HepG2 (cell line): Measurements from ENCODE around the gene AGER. TPM values are rescaled to one million over a fixed set of nuclear protein-coding genes. Genes with fewer than 3 reads are reported as not detected.

Experiments
- ARID4A ChIP-seq: sonication (generic); formaldehyde crosslinking; IDR thresholded peaks from 2 replicates; pipeline ENCODE4 v1.5.0; 2020; ENCODE audit warnings: mild to moderate bottlenecking, missing genetic modification reagents, borderline replicate concordance
- CEBPG ChIP-seq: IDR thresholded peaks from 2 replicates; pipeline ENCODE4 v1.6.1; 2016
- HDAC2 ChIP-seq: sonication (generic); formaldehyde crosslinking; IDR thresholded peaks from 2 replicates; pipeline ENCODE4 v1.4.0; 2020; ENCODE audit warnings: missing genetic modification reagents
- HNRNPLL ChIP-seq: fragments of 200-400 bp; formaldehyde crosslinking; IDR thresholded peaks from 2 replicates; pipeline ENCODE4 v1.6.1; 2017; ENCODE audit warnings: mild to moderate bottlenecking, low read depth, low read length; ENCODE audit not compliant: poor library complexity, severe bottlenecking
- SNAPC4 ChIP-seq: sonication (generic); formaldehyde crosslinking; IDR thresholded peaks from 2 replicates; pipeline ENCODE4 v1.4.0; 2020; ENCODE audit warnings: mild to moderate bottlenecking, missing genetic modification reagents
- ZBTB38 ChIP-seq: sonication (generic); formaldehyde crosslinking; IDR thresholded peaks from 2 replicates; pipeline ENCODE4 v1.5.1; 2020; ENCODE audit warnings: mild to moderate bottlenecking, missing genetic modification reagents
- ZNF138 ChIP-seq: sonication (generic); formaldehyde crosslinking; IDR thresholded peaks from 2 replicates; pipeline ENCODE4 v1.5.0; 2020; ENCODE audit warnings: mild to moderate bottlenecking, low read depth, missing genetic modification reagents
- ZNF430 ChIP-seq: sonication (generic); formaldehyde crosslinking; IDR thresholded peaks from 2 replicates; pipeline ENCODE4 v1.9.0; 2021; ENCODE audit warnings: mild to moderate bottlenecking, missing genetic modification reagents
- polyA plus RNA-seq, 8 experiments: library from polyadenylated mRNA; depleted of rRNA in 3 of 8; stranded (reverse) in 7 of 8; unstranded in 1 of 8; fragments of >200 nt; fragmentation: Illumina TruSeq in 4 of 8; extraction: Trizol in 4 of 8; gene quantifications; 2 replicates each; pipeline versions ENCODE4 v1.2.1 to v1.2.3, GENCODE V29; 2011 to 2016; ENCODE audit warnings: low read depth in 4 of 8, missing spikeins in 1 of 8, mixed read lengths in 1 of 8; ENCODE audit not compliant: insufficient read depth in 1 of 8
- total RNA-seq, 5 experiments: library from RNA; depleted of rRNA; stranded (reverse); fragments of >200 nt; fragmentation: Illumina TruSeq; extraction: Trizol; gene quantifications; 2 replicates each; pipeline ENCODE4 v1.2.3, GENCODE V29; 2016; ENCODE audit warnings: low read depth in 1 of 5
- TF ChIP-seq, protein P1 (sequence below), 2 experiments: IDR thresholded peaks; 2 replicates each; pipeline ENCODE4 v1.6.1; 2011 to 2012; ENCODE audit warnings: low read length in 2 of 2, borderline replicate concordance in 1 of 2, low read depth in 1 of 2, mild to moderate bottlenecking in 1 of 2, moderate library complexity in 1 of 2
- TF ChIP-seq, protein P2 (sequence below): IDR thresholded peaks from 2 replicates; pipeline ENCODE4 v1.6.1; 2016; ENCODE audit warnings: missing genetic modification reagents, missing compliant biosample characterization
- TF ChIP-seq, protein P3 (sequence below): sonication (generic); formaldehyde crosslinking; IDR thresholded peaks from 2 replicates; pipeline ENCODE4 v1.8.1; 2023; ENCODE audit warnings: mild to moderate bottlenecking, missing genetic modification reagents

AGER gene
- total and polyA plus RNA-seq, 2 of the 13 experiments (the other 11 are each of a cell fraction or from before 2014, with no cell fraction given) = 1.9 to 5.1 TPM

DNA sequence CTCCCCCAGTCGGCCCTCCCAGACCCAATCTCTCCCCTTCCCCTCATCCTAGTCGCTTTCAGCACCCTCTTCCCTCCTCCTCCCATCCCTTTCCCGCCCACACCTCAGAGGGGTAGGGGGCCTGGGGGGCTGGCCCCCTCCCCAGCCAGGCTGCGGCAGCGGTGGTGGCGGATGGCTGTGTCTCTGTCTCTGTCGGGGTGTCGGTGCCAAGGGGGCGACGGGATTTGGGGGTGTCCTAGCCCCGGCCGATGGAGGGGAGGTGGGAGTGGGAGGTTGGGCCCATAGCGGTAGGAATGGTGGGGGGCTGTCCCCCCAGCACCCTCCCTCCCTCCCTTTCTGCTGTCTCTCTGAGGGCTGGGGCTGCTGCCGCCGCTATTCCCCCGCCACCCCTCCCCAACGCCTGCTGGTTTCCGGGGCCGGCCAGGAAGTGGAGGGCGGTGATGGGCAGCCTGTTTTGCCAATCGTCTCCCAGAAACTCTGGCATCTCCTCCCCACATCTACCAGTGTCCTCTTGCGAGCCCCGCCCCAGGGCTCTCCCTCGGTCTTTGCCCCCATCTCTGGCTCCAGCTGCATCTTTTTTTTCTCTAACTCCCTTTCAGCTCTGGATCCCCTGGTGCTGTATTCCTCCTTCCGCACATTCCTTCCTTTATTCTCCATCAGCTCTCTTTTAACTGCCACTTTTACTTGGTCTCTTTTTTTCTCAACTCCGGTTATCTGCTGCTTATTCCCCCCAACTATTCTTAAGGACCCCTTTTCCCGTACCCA is 8.2 kb downstream of the AGER start, which contains the start of gene AGPAT1 (continued):
- TF ChIP-seq, protein P1, sequence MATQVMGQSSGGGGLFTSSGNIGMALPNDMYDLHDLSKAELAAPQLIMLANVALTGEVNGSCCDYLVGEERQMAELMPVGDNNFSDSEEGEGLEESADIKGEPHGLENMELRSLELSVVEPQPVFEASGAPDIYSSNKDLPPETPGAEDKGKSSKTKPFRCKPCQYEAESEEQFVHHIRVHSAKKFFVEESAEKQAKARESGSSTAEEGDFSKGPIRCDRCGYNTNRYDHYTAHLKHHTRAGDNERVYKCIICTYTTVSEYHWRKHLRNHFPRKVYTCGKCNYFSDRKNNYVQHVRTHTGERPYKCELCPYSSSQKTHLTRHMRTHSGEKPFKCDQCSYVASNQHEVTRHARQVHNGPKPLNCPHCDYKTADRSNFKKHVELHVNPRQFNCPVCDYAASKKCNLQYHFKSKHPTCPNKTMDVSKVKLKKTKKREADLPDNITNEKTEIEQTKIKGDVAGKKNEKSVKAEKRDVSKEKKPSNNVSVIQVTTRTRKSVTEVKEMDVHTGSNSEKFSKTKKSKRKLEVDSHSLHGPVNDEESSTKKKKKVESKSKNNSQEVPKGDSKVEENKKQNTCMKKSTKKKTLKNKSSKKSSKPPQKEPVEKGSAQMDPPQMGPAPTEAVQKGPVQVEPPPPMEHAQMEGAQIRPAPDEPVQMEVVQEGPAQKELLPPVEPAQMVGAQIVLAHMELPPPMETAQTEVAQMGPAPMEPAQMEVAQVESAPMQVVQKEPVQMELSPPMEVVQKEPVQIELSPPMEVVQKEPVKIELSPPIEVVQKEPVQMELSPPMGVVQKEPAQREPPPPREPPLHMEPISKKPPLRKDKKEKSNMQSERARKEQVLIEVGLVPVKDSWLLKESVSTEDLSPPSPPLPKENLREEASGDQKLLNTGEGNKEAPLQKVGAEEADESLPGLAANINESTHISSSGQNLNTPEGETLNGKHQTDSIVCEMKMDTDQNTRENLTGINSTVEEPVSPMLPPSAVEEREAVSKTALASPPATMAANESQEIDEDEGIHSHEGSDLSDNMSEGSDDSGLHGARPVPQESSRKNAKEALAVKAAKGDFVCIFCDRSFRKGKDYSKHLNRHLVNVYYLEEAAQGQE (IDR thresholded peaks at IDR 0.05; ENCODE audit: borderline replicate concordance in 1 of 2, low read depth in 1 of 2, low read length in 2 of 2) = 0 out of 4 replicates have a peak, but pooled peaks of 1 of the 2 experiments have one; percentile 47
- TF ChIP-seq ZNF430 (CRISPR knock-in tag) (peak; percentile 70), HDAC2 (CRISPR knock-in tag) (no peak), ZBTB38 (CRISPR knock-in tag) (peak; percentile 85), ARID4A (CRISPR knock-in tag) (peak; percentile 85; the same call in 1 of the 2 replicates), SNAPC4 (no peak), HNRNPLL (peak; percentile 43), CEBPG (CRISPR knock-in tag) (no peak), ZNF138 (CRISPR knock-in tag) (no peak)
- TF ChIP-seq, protein P2, sequence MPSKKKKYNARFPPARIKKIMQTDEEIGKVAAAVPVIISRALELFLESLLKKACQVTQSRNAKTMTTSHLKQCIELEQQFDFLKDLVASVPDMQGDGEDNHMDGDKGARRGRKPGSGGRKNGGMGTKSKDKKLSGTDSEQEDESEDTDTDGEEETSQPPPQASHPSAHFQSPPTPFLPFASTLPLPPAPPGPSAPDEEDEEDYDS = peak; percentile 78
- TF ChIP-seq, protein P3, sequence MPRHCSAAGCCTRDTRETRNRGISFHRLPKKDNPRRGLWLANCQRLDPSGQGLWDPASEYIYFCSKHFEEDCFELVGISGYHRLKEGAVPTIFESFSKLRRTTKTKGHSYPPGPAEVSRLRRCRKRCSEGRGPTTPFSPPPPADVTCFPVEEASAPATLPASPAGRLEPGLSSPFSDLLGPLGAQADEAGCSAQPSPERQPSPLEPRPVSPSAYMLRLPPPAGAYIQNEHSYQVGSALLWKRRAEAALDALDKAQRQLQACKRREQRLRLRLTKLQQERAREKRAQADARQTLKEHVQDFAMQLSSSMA (CRISPR knock-in tag) = no peak
